HG03039 (cell line): ENCODE data around the gene NDOR1.
"Not testable (repeated sequence)": the region's sequence is repeated elsewhere in the genome, so short reads cannot be mapped to it uniquely, and the experiment has no call there.

Experiments
- ATAC-seq: cut with Tn5 transposase; IDR thresholded peaks from one replicate; pipeline ENCODE4 v1.9.1; 2021; ENCODE audit warnings: mild to moderate bottlenecking, moderate library complexity; ENCODE audit not compliant: unreplicated experiment

The NDOR1 gene

DNA sequence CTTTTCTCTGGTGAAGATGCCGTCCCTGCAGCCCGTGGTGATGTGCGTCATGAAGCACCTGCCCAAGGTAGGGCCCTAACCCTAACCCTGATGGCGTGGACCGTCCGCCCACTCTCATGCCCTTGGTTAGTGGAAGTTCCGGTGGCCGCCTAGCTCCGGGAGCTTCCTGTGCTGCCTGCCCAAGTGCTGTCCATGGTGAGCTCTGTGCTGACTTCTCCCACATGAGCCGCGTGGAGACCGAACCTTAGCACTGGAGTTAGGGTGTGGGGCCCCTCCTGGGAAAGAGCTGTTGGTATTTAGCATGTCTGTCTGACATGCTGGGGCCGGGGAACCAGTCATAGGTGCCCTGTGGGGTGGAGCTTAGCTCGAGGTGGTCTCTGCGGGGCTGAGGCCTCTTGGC is 50.9 kb downstream of the NDOR1 start:
- no peak for ATAC-seq

DNA sequence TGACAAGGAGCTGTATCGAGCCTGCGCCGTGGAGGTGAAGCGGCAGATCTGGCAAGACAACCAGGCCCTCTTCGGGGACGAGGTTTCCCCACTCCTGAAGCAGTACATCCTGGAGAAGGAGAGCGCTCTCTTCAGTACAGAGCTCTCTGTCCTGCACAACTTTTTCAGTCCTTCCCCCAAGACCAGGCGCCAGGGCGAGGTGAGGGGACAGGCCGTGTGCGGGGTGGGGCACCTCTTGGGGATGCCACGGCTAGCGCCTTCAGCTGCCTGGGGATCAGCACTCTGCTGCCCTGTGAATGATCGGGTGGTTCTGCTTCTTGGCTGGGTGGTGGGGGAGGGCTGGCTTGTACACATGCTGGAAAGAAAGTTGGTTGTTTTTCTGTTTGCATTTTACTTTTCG is 51.4 kb downstream of the NDOR1 start:
- ATAC-seq = no peak

DNA sequence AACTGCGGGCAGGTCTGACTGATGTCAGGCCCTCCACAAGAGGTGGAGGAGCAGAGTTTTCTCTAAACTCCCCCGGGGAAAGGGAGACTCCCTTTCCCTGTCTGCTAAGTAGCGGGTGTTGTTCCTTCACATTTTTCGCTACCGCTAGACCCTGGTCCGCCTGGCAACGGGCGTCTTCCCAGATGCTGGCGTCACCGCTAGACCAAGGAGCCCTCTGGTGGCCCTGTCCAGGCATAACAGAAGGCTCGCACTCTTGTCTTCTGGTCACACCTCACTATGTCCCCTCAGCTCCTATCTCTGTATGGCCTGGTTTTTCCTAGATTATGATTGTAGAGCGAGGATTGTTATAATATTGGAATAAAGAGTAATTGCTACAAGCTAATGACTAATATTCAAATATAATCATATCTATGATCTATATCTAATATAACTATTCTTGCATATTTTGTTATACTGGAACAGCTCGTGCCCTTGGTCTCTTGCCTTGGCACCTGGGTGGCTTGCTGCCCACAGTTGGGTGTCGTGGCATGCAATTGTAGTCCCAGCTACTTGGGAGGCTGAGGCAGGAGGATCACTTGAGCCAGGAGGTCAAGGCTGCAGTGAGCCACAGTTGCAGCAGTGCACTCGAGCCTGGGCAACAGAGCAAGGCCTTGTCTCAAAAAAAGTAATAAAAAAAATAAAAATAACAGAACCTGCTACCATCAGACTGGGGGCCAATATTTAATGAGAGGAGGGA is 56.8 kb downstream of the NDOR1 start:
- ATAC-seq = not testable (repeated sequence)

DNA sequence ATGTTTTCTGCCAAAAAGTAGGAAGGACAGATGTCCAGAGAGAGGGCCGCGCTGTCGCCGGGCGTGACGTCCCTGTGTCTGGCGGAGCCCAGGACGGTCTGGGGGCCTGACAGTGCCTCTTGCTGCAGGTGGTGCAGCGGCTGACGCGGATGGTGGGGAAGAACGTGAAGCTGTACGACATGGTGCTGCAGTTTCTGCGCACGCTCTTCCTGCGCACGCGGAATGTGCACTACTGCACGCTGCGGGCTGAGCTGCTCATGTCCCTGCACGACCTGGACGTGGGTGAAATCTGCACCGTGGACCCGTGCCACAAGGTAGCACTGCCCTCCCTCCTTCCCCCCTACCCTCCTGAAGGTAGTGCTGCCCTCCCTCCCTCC is 57.4 kb downstream of the NDOR1 start:
- no peak for ATAC-seq

DNA sequence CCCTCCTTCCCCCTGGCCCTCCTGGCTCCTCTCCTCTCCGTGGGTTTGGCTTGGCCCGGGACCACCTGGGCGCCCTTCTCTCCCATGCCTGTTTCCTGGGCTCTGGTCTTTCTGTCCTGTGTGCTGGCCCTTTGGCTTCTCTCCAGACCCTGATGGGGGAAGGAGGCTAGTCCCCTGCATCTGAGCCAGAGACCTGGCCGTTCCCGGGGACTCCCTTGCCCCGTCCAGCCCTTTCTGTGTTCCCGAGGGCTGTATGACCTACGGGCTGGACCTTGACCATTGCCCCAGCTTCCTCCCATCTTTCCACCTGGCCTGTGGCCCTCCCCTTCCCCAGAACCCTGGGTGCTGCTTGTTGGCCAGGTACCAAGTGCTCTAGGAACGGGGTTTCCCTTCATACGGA is 58.0 kb downstream of the NDOR1 start:
- no peak for ATAC-seq

DNA sequence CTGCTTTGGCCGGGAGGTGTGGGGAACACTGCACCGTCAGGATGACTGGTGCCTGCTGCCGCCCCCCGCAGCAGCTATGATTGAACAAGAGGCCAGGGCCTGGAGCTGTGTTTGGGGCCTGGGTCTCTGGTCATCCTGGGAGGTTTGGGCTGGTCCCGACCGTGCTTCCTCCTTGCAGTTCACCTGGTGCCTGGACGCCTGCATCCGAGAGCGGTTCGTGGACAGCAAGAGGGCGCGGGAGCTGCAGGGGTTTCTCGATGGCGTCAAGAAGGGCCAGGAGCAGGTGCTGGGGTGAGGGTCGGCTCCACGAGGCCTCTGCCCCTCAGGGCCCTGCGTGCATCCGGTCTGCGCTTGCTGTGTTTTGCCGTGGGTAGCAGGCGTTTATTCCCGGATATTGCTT is 58.6 kb downstream of the NDOR1 start:
- no peak for ATAC-seq

DNA sequence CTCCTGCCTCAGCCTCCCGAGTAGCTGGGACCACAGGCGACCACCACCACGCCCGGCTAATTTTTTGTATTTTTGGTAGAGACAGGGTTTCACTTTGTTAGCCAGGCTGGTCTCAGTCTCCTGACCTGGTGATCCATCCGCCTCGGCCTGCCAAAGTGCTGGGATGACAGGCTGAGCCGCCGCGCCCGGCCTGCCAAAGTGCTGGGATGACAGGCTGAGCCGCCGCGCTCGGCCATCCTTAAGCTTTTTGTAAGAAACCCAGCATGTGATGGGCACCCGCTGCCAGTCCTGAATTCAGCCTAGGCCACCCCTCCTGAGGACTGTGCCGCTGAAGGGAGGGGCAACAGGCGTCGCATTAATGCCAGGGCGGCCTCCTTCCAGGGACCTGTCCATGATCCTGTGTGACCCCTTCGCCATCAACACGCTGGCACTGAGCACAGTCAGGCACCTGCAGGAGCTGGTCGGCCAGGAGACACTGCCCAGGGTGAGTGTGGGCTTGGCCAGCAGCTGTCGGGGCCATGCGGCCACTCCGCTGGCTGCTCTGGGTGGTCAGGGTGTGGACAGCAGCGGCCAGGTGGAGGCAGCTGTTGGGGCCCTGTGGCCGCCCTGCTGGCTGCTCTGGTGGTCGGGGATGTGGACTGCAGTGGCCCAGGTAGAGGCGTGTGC is 60.1 kb downstream of the NDOR1 start:
- no peak for ATAC-seq

DNA sequence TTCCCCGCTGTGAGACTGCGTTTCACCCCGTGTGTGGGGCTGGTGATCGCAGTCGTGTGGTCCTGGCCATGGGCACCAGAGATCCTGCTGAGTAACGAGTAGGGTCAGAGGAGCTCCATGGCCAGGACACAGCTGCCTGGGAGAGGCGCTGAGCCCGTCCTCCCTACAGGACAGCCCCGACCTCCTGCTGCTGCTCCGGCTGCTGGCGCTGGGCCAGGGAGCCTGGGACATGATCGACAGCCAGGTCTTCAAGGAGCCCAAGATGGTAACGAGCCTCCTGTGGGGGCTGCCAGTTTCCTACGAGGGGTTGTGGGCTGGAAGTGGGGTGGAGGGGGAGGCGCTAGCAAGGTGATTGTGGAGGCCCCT is 60.6 kb downstream of the NDOR1 start:
- no peak for ATAC-seq
